Measurements from ENCODE around the gene LAMA5.

Gene LAMA5

GRCh38 chr20:62325172-62325905 lies 41.8 kb downstream of the LAMA5 start:
- DNase-seq, result no peak

DNA sequence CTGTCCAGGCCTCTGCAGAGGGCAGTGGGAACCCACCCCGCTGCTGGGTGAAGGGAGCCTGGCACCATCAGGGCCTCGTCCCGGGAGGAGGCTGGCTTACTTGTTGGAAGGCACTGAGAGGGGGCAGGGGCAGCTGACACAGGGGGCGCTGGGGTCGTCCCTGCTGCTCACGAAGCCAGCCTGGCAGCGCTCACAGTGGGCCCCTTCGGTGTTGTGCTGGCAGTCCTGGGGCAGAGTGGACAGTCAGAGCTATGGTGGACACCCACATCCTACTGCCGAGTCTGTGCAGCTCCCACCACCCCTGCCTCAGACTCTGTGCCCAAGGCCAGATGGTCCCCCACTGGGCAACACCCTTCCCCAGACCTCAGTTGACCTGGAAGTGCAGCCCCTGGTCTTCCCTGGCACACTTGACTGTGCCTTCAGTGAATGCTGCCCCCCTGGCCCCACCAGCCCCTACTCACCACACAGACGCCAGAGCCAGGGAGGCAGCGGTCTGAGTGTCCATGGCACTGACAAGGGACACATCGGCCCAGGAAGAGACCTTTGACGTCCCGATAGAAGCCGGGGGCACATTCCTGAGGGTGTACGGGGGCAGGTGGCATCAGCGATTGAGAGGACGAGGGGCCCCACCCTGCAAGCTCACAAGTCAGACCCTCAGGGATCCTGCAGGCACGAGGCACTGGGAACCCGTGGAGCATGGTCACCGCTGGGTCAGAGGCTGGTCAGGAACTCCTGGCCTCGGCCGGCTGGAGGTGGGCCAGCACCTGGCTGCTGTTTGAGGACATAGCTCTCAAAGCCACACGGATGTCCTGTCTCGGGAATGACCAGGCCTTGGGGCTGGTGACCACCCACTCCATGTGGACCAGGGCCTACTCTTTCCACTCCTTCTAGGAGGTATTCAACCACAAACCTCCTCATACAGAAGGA lies 42.9 kb downstream of the LAMA5 start:
- no peak for DNase-seq

GRCh38 chr20:62323146-62323979 lies 43.7 kb downstream of the LAMA5 start:
- DNase-seq, result no peak

- DNase-seq, result no peak
Measured at GRCh38 chr20:62322492-62323041, 44.5 kb downstream of the LAMA5 start.

GRCh38 chr20:62321975-62322374 lies 45.1 kb downstream of the LAMA5 start:
- DNase-seq, result no peak

DNA sequence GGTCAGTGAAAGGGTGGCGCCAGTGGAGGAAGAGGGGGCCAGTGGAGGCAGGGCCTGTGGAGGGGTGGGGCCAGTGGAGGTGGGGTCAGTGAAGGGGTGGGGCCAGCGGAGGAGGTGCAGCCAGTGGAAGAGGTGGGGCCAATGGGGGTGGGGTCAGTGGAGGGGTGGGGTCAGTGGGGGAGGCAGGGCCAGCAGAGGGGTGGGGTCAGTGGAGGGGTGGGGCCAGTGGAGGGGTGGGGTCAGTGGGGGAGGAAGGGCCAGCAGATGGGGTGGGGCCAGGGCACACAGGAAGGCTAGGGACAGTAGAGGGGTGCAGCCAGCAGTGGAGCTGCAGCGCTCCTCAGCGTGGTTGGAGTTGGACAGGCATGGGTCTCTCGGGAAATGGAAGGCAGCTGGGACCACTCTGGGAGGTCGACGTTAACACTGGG lies 45.6 kb downstream of the LAMA5 start:
- DNase-seq, result no peak

GRCh38 chr20:62320581-62321354 lies 46.3 kb downstream of the LAMA5 start:
- no peak for DNase-seq

GRCh38 chr20:62319346-62319909 lies 47.7 kb downstream of the LAMA5 start:
- DNase-seq, result no peak

DNA sequence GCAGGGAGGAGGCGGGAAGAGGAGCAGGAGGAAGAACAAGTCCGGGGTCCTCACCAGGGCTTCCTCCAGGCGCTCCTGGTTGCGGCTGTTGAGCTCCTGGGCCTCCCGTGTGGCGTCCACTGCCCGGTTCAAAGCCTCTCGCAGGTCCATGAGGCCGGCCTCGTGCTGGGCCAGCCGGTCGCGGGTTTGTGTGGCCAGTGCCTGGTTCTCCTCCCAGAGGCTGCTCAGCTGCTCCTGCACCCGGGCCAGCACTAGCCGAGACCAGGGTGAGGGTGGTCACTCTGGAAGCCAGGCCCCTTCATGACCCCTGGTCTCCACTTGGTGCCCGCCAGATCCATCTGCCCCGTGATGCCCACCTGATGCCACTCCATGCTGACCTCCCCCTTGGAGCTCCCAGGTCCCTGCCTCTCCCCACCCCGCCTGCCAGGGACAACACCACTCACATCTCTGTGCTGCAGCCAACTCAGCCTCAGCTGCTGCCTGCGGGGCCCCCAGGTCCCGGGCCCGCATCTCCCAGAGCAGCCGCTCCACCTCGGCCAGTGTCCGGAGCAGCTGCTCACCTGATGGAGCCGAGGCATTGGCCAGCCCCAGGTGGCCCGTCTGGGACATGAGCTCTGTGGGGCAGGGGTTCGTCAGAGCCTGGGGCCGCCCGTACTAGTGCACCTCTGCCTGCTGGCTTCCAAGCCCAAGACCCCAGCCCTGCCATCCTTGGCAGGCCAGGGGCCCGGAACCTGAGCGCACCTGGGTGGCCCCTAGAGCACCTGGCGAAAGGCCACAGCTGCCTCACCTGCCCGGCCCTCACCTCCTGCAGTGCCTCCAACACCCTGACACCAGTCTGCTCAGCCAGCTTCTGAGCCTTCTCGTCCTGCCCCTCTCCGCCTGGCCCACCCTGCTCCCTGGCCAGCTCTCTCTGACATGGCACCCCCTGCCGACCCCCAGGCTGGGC lies 48.4 kb downstream of the LAMA5 start:
- no peak for DNase-seq

DNA sequence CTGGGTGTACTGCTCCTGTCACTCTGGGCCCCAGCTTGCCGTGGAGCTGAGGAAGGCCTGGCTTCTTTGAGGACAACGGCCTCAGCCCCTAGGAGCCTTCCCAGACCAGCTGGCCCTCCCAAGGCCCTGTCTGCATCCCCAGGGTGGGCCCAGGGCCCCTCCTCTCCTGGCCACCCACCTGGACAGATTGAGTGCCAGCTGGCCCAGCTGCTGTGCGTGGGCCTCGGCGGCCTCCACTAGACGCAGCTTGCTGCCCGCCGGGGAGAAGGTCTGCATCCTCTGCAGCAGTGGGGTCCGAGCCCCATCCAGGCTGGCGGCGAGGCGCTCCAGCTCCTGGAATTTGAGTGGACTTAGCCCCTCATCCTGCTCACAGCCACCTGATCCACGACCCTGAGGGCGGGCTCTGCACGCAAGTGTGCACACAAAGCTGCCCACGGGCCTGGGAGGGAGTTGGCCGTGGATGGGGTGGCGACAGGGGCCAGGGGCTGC lies 49.9 kb downstream of the LAMA5 start:
- no peak for DNase-seq

DNA sequence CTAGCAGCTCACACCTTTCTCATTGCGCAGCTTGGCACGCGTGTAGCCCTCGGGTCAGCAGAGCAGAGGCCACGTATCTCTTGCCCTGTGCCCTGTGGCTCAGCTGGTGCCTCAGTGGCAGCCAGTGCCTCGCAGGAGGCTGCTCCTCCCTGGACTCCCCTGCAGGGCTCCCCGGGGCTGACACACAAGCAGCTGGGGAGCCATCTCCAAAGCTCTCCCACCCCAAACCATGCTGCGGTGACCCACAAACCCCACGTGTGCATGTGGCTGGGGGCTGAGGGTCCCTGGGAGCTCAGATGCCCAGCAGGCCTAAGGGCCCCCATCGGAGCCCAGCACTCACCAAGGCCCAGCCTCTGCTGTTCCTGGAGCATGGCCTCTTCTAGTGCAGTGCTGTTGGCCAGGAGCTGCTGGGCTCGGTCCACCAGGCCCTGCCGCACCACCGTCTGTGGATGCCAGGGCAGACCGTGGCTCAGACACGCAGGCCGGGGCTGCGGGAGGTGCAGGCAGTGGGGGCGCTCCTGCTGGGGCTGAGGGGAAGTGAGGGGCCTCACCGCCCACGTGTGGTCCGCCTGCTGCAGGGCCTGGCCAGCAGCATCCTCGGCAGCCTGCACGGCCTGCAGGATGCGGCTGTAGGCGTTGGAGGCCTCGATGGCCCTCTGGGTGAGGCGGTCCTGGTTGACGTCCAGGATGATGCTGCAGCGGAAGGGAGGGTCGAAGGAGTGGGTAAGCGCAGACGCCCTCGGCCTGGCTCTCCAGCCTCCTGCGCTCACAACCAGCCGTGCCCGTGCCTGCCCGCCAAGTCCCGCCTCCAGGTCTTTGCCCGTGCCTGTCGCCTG lies 50.6 kb downstream of the LAMA5 start:
- no peak for DNase-seq

GRCh38 chr20:62315773-62316172 lies 51.3 kb downstream of the LAMA5 start:
- DNase-seq, result no peak

- no peak for DNase-seq
Measured at GRCh38 chr20:62314711-62315302, 52.3 kb downstream of the LAMA5 start.

GRCh38 chr20:62314339-62314638 lies 52.8 kb downstream of the LAMA5 start:
- no peak for DNase-seq

DNA sequence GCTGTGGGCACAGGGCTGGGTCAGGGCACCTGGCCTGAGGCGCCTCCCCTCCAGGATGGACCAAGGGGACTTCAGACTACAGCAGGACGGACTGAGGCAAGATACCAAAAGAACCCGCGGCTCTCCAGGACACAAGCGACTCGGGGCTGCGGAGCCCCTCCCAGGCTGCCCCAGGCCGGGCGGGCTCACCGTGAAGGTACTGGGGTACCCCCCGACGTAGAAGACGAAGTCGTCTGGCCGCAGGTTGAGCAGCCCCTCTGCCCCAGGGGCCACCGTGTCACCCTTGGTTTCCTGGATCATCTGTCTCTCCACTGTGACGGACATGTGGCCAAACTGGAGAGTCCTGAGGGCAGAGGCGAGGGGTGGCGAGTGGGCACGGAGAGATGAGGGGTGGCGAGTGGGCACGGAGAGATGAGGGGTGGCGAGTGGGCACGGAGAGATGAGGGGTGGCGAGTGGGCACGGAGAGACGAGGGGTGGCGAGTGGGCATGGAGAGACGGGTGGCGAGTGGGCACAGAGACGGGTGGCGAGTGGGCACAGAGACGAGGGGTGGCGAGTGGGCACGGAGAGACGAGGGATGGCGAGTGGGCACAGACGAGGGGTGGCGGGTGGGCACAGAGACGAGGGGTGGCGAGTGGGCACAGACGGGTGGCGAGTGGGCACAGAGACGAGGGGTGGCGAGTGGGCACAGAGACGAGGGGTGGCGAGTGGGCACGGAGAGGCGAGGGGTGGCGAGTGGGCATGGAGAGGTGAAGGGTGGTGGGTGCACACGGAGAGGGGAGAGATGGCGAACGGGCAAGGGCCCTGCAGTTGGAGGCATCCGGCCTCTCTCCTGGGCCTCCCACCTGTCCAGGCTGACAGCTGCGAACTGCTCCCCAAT lies 53.4 kb downstream of the LAMA5 start:
- no peak for DNase-seq

DNA sequence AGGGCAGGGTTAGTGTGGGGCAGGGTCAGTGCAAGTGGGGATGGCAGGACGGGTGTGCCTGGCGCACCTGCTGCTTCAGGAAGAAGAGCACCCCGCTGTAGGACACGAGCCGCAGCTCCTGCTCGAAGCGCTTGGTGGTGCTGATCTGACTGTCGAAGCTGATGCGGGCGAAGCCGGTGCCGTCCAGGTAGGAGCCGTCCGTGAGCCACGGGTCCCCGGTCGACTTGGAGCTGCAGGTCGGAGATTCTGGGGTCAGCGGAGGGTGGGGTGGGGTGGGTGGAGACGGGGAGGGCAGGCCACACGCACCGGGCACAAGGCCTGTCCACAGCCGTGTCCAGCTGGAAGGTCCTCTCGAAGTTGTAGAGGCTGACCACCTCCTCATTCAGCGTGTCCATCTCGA lies 54.1 kb downstream of the LAMA5 start:
- no peak for DNase-seq

GRCh38 chr20:62312662-62312977 lies 54.5 kb downstream of the LAMA5 start:
- DNase-seq, result no peak
